GM12878 (cell line): ENCODE measurements around the gene HIF1AN. TPM values are rescaled to one million over a fixed set of nuclear protein-coding genes. Genes with fewer than 3 reads are reported as not detected.

Experiments used
- ATAC-seq: fragments of 200-7000 bp; cut with Tn5 transposase; 3 replicates; pipeline ENCODE4 v1.9.1; 2020; ENCODE audit warnings: mild to moderate bottlenecking, moderate library complexity
- BruUV-seq: library from RNA; stranded (reverse); fragments of 400-500 nt; replicated peaks from 2 replicates; lab custom pipeline; 2021; lab: Mats Ljungman, UMichigan
- CTCF ChIA-PET: fragments of 300-600 bp; sonication (Branson Sonifier 250); formaldehyde crosslinking; extraction: SDS; loops from one replicate; lab custom pipeline; 2021; ENCODE audit warnings: inconsistent platforms; lab: Yijun Ruan, JAX
- POLR2A ChIA-PET: fragments of 350-600 bp; formaldehyde crosslinking; extraction: SDS; loops from one replicate; lab custom pipeline; 2021; ENCODE audit warnings: inconsistent platforms; lab: Charles Lee
- RAD21 ChIA-PET: fragments of 300-600 bp; sonication (Branson Sonifier 250); formaldehyde crosslinking; loops from one replicate; lab custom pipeline; 2023; ENCODE audit warnings: antibody characterized with exemption; ENCODE audit not compliant: unreplicated experiment; lab: Charles Lee
- SMC1A ChIA-PET: fragments of 300-600 bp; sonication (Branson Sonifier 250); formaldehyde crosslinking; loops from one replicate; lab custom pipeline; 2023; ENCODE audit not compliant: unreplicated experiment, uncharacterized antibody; lab: Charles Lee
- DNase-seq: peaks from one replicate; pipeline ENCODE4 v3.0.0-alpha.2; 2011; ENCODE audit warnings: low read depth, low spot score
- FAIRE-seq: peaks from 3 replicates; lab custom pipeline; 2011; peaks lifted over from hg19 to GRCh38; lab: Jason Lieb, UNC
- H2AFZ ChIP-seq: 2 replicates; pipeline ENCODE4 v1.6.0; 2011; ENCODE audit warnings: low read depth, low read length, control low read depth; ENCODE audit not compliant: control insufficient read depth
- H3K27ac ChIP-seq: 2 replicates; pipeline ENCODE4 v1.5.1; 2011; ENCODE audit warnings: control low read depth; ENCODE audit not compliant: control insufficient read depth, insufficient read depth
- H3K27me3 ChIP-seq, 2 experiments: replicated peaks in 1 of 2; 2 replicates each; pipeline versions ENCODE4 v1.6.0 to v1.6.1; 2011; ENCODE audit warnings: low read length in 1 of 2; ENCODE audit not compliant: control insufficient read depth in 2 of 2, insufficient read depth in 2 of 2
- H3K36me3 ChIP-seq, 2 experiments: 2 replicates each; pipeline ENCODE4 v1.5.1; 2011; ENCODE audit warnings: low read length in 1 of 2; ENCODE audit not compliant: control insufficient read depth in 2 of 2, insufficient read depth in 2 of 2
- H3K4me1 ChIP-seq: 2 replicates; pipeline ENCODE4 v1.6.1; 2011; ENCODE audit warnings: mild to moderate bottlenecking, low read length, moderate library complexity, mixed read lengths; ENCODE audit not compliant: control insufficient read depth, insufficient read depth
- H3K4me2 ChIP-seq: 2 replicates; pipeline ENCODE4 v1.6.0; 2011; ENCODE audit warnings: control low read depth; ENCODE audit not compliant: control insufficient read depth, insufficient read depth
- H3K4me3 ChIP-seq: fragments of 200-600 bp; sonication (generic); 2 replicates; pipeline ENCODE4 v1.5.1; 2016
- H3K79me2 ChIP-seq: 2 replicates; pipeline ENCODE4 v1.6.0; 2011; ENCODE audit warnings: low read length; ENCODE audit not compliant: control insufficient read depth, insufficient read depth
- H3K9ac ChIP-seq: 2 replicates; pipeline ENCODE4 v1.8.0; 2011; ENCODE audit warnings: low read length, control low read depth, mixed read lengths; ENCODE audit not compliant: control insufficient read depth, insufficient read depth
- H3K9me3 ChIP-seq: replicated peaks from 3 replicates; pipeline ENCODE4 v1.5.1; 2011; ENCODE audit warnings: mild to moderate bottlenecking, low read length; ENCODE audit not compliant: control insufficient read depth, insufficient read depth
- H4K20me1 ChIP-seq: 2 replicates; pipeline ENCODE4 v1.6.0; 2011; ENCODE audit not compliant: control insufficient read depth, insufficient read depth
- CBX5 ChIP-seq: sonication (generic); IDR thresholded peaks from 2 replicates; pipeline ENCODE4 v1.6.1; 2016; ENCODE audit warnings: low read depth, moderate library complexity, mild to moderate bottlenecking, inconsistent platforms
- JUNB ChIP-seq: IDR thresholded peaks from 2 replicates; pipeline ENCODE4 v1.6.1; 2016; ENCODE audit warnings: antibody characterized with exemption, mild to moderate bottlenecking
- NFIC ChIP-seq: IDR thresholded peaks from 2 replicates; pipeline ENCODE4 v1.6.1; 2012; ENCODE audit warnings: low read depth, mild to moderate bottlenecking, inconsistent platforms, low read length, moderate library complexity
- POLR2A ChIP-seq: IDR thresholded peaks from 2 replicates; pipeline ENCODE4 v1.6.1; 2011; ENCODE audit warnings: low read depth, mild to moderate bottlenecking, low read length
- SRF ChIP-seq, 2 experiments: IDR thresholded peaks; 2 replicates each; pipeline ENCODE4 v1.6.1; 2011; ENCODE audit warnings: low read depth in 2 of 2, low read length in 2 of 2, mild to moderate bottlenecking in 1 of 2, moderate library complexity in 1 of 2
- WGBS: methylation state at CpG from one replicate; pipeline ENCODE4 v1.1.6; 2016; ENCODE audit warnings: low lambda C conversion rate; ENCODE audit not compliant: insufficient replicate concordance, insufficient coverage; ENCODE audit errors: missing lambda C conversion rate; 5-methylcytosine and 5-hydroxymethylcytosine counted together
- in situ Hi-C: fragments of 300-500 bp; cut with MboI; formaldehyde crosslinking; loops from 9 replicates; pipeline ENCODE4 v1.14.3; 2018; ENCODE audit warnings: mixed read lengths
- intact Hi-C: fragments of 100-400 bp; cut with micrococcal nuclease; formaldehyde crosslinking; loops from one replicate; pipeline ENCODE4 v1.14.2; 2022; ENCODE audit not compliant: unreplicated experiment
- polyA plus RNA-seq, 11 experiments: library from polyadenylated mRNA; depleted of rRNA in 4 of 11; unstranded in 6 of 11; stranded (reverse) in 5 of 11; fragments of >200 nt; fragmentation: Nextera tagmentation in 4 of 11; fragmentation: Illumina TruSeq in 1 of 11; extraction: Ambion mirVana in 4 of 11; extraction: Trizol in 1 of 11; gene quantifications; 1 replicate in 1 of 11; 2 replicates in 10 of 11; pipeline versions ENCODE4 v1.2.1 to v1.2.3, GENCODE V29; 2011 to 2016; ENCODE audit warnings: inconsistent platforms in 2 of 11, missing spikeins in 2 of 11, low read depth in 1 of 11
- total RNA-seq, 4 experiments: library from RNA; depleted of rRNA in 3 of 4; stranded (reverse); fragments of >200 nt in 3 of 4; fragmentation: Illumina TruSeq in 1 of 4; extraction: Trizol in 1 of 4; gene quantifications; 2 replicates each; pipeline versions ENCODE4 v1.2.1 to v1.2.3, GENCODE V29; 2013 to 2021
- TF ChIP-seq, protein P1 (sequence below): fragments of 450-650 bp; IDR thresholded peaks from 2 replicates; pipeline ENCODE4 v1.6.1; 2017; ENCODE audit warnings: mild to moderate bottlenecking, low read depth, inconsistent platforms; ENCODE audit not compliant: poor library complexity, severe bottlenecking
- TF ChIP-seq, protein P2 (sequence below): fragments of 450-650 bp; IDR thresholded peaks from 2 replicates; pipeline ENCODE4 v1.6.1; 2017; ENCODE audit warnings: mild to moderate bottlenecking

The HIF1AN gene
- total and polyA plus RNA-seq, 10 of the 15 experiments (the other 5 are each of a cell fraction or from before 2014, with no cell fraction given) = 1.9 to 37.2 (median 15.2) TPM

DNA sequence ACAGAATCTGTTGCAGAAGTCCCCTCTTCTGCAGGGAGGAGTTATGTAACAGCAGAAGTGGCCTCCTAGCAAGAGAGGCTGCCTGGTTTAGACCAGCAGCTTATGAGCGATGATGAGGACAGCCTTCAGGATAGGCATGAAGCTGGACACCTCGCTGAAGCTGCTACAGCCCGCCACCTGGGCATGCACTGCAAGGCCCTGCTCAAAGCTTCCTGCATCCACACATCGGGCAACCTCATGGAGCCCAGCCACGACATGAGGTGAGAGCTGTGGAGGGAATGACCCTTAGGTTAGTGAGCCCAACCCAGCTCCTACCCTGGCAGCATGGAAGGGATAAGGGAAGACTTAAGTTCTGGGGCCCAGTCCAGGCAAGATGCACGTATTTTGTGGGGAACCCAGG is 48.2 kb upstream of the HIF1AN start (continued):
- TF ChIP-seq, protein P1, sequence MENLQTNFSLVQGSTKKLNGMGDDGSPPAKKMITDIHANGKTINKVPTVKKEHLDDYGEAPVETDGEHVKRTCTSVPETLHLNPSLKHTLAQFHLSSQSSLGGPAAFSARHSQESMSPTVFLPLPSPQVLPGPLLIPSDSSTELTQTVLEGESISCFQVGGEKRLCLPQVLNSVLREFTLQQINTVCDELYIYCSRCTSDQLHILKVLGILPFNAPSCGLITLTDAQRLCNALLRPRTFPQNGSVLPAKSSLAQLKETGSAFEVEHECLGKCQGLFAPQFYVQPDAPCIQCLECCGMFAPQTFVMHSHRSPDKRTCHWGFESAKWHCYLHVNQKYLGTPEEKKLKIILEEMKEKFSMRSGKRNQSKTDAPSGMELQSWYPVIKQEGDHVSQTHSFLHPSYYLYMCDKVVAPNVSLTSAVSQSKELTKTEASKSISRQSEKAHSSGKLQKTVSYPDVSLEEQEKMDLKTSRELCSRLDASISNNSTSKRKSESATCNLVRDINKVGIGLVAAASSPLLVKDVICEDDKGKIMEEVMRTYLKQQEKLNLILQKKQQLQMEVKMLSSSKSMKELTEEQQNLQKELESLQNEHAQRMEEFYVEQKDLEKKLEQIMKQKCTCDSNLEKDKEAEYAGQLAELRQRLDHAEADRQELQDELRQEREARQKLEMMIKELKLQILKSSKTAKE = no peak
- TF ChIP-seq NFIC = no peak
- no peak for TF ChIP-seq POLR2A
- TF ChIP-seq, protein P2, sequence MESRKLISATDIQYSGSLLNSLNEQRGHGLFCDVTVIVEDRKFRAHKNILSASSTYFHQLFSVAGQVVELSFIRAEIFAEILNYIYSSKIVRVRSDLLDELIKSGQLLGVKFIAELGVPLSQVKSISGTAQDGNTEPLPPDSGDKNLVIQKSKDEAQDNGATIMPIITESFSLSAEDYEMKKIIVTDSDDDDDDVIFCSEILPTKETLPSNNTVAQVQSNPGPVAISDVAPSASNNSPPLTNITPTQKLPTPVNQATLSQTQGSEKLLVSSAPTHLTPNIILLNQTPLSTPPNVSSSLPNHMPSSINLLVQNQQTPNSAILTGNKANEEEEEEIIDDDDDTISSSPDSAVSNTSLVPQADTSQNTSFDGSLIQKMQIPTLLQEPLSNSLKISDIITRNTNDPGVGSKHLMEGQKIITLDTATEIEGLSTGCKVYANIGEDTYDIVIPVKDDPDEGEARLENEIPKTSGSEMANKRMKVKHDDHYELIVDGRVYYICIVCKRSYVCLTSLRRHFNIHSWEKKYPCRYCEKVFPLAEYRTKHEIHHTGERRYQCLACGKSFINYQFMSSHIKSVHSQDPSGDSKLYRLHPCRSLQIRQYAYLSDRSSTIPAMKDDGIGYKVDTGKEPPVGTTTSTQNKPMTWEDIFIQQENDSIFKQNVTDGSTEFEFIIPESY = no peak
- TF ChIP-seq CBX5 = no peak
- TF ChIP-seq JUNB = no peak

DNA sequence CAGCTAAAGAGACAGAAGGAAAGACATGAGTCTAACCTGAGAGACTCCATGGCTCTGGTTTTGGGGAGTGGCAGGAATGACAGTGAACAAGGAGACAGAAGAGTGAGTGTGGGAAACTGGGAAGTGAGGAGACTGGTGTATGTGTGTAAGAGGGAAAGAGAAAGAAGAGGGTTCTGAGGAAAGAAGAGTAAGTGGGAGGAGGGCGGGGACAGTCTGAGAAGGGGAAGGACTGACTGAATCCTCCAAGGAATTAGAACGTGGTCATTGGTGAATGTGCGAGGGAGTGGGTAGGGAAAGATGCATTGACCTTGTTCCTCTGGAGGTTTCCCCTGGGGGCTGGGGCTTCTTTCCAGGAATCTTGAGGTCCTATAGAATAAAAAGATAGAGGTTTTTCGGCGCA is 46.3 kb upstream of the HIF1AN start:
- intact Hi-C loops = no loop called here
- H3K36me3 ChIP-seq = peaks cover 5 to 14% of the 10 kb centered on the region in 2 experiments; a peak in 3 of 4 replicates
- ChIA-PET SMC1A (no interaction called here), CTCF (no interaction called here), RAD21 (no interaction called here), POLR2A (interaction anchor here (0.6 kb wide), 1 partner anchor 10 kb away, joined by 3 read pairs; no protein-coding TSS in a partner anchor)
- no peak overlapping the region for H3K4me3 ChIP-seq
- no peaks in the 10 kb centered on the region for H3K79me2 ChIP-seq
- H3K9ac ChIP-seq = no peak overlapping the region
- H2AFZ ChIP-seq = no peak overlapping the region
- no peaks in the 10 kb centered on the region for H3K9me3 ChIP-seq
- H3K27me3 ChIP-seq = no peaks in the 10 kb centered on the region
- ATAC-seq = no peak
- no peaks in the 10 kb centered on the region for H3K4me1 ChIP-seq
- no peak for DNase-seq
- FAIRE-seq = no peak
- no TSS peak for BruUV-seq
- WGBS = 76% methylated on average over 5 of the region's 5 CpGs
- TF ChIP-seq SRF (IDR thresholded peaks at IDR 0.05; ENCODE audit: low read depth in 2 of 2, low read length in 2 of 2) = no peak
- no peak overlapping the region for H3K27ac ChIP-seq
- in situ Hi-C loops = no loop called here
- H3K4me2 ChIP-seq = no peak overlapping the region
- no peaks in the 10 kb centered on the region for H4K20me1 ChIP-seq
